HepG2 (cell line): ENCODE data around the gene CDC34. TPM values are rescaled to one million over a fixed set of nuclear protein-coding genes. Genes with fewer than 3 reads are reported as not detected.

Experiments used
- ATAC-seq: fragments of 200-7000 bp; cut with Tn5 transposase; 3 replicates; pipeline ENCODE4 v1.9.1; 2020; ENCODE audit warnings: mild to moderate bottlenecking, moderate library complexity
- BruUV-seq: library from RNA; stranded (reverse); fragments of 400-500 nt; replicated peaks from 2 replicates; lab custom pipeline; 2021; lab: Mats Ljungman, UMichigan
- CTCF ChIA-PET: fragments of 300-600 bp; formaldehyde crosslinking; extraction: SDS; loops from one replicate; lab custom pipeline; 2021; ENCODE audit warnings: low total read pairs, inconsistent platforms, low intra/inter-chr PET ratio; lab: Yijun Ruan, JAX
- POLR2A ChIA-PET: fragments of 350-600 bp; sonication (Branson Sonifier 250); formaldehyde crosslinking; loops from one replicate; lab custom pipeline; 2020; ENCODE audit warnings: antibody characterized with exemption, inconsistent platforms; lab: Yijun Ruan, JAX
- DNase-seq: peaks from one replicate; pipeline ENCODE4 v3.0.0-alpha.2; 2015; ENCODE audit warnings: low spot score
- FAIRE-seq: peaks from 3 replicates; lab custom pipeline; 2011; peaks lifted over from hg19 to GRCh38; lab: Jason Lieb, UNC
- H2AFZ ChIP-seq: one replicate; pipeline ENCODE4 v1.6.1; 2011; ENCODE audit warnings: low read length, inconsistent platforms
- H3K27ac ChIP-seq: fragments of 300-600 bp; 3 replicates; pipeline ENCODE4 v1.8.0; 2011; ENCODE audit warnings: mixed run types, mild to moderate bottlenecking, mixed read lengths, low read length, inconsistent platforms; ENCODE audit not compliant: insufficient read depth; ENCODE audit errors: extremely low read length
- H3K27me3 ChIP-seq, 2 experiments: fragments of 200-600 bp in 1 of 2; 2 replicates in 1 of 2; 3 replicates in 1 of 2; pipeline versions ENCODE4 v1.6.0 to v1.8.0; 2011; ENCODE audit warnings: low read length in 2 of 2, mild to moderate bottlenecking in 2 of 2, moderate library complexity in 2 of 2, inconsistent platforms in 1 of 2; ENCODE audit not compliant: insufficient read depth in 2 of 2, control insufficient read depth in 1 of 2
- H3K36me3 ChIP-seq, 2 experiments: fragments of 200-600 bp in 1 of 2; replicated peaks in 1 of 2; 2 replicates in 1 of 2; 3 replicates in 1 of 2; pipeline versions ENCODE4 v1.5.1 to v1.8.0; 2011; ENCODE audit warnings: low read length in 2 of 2, inconsistent platforms in 1 of 2; ENCODE audit not compliant: insufficient read depth in 2 of 2, control insufficient read depth in 1 of 2
- H3K4me1 ChIP-seq: 2 replicates; pipeline ENCODE4 v1.5.1; 2012; ENCODE audit warnings: low read length, inconsistent platforms; ENCODE audit not compliant: insufficient read depth
- H3K4me2 ChIP-seq: 2 replicates; pipeline ENCODE4 v1.6.0; 2011; ENCODE audit warnings: low read depth, low read length, inconsistent platforms
- H3K4me3 ChIP-seq, 3 experiments: fragments of 200-600 bp in 1 of 3; sonication (generic), shearing (Covaris generic) in 1 of 3; replicated peaks in 1 of 3; 2 replicates each; pipeline ENCODE4 v1.5.1; 2011 to 2016; ENCODE audit warnings: low read length in 3 of 3, inconsistent platforms in 2 of 3, low read depth in 2 of 3, mild to moderate bottlenecking in 2 of 3, control low read depth in 1 of 3, mixed read lengths in 1 of 3; ENCODE audit not compliant: insufficient read depth in 1 of 3
- H3K79me2 ChIP-seq: one replicate; pipeline ENCODE4 v1.6.1; 2011; ENCODE audit warnings: low read length, inconsistent platforms; ENCODE audit not compliant: insufficient read depth
- H3K9ac ChIP-seq: 2 replicates; pipeline ENCODE4 v1.6.0; 2011; ENCODE audit warnings: mild to moderate bottlenecking, low read depth, low read length, inconsistent platforms; ENCODE audit not compliant: insufficient read depth
- H3K9me3 ChIP-seq: 2 replicates; pipeline ENCODE4 v1.5.1; 2012; ENCODE audit warnings: mild to moderate bottlenecking, low read length
- H4K20me1 ChIP-seq: 2 replicates; pipeline ENCODE4 v1.6.0; 2011; ENCODE audit warnings: inconsistent platforms, mild to moderate bottlenecking, low read length, moderate library complexity; ENCODE audit not compliant: insufficient read depth
- CCDC6 ChIP-seq: sonication (generic); formaldehyde crosslinking; IDR thresholded peaks from 2 replicates; pipeline ENCODE4 v1.8.1; 2022; ENCODE audit warnings: mild to moderate bottlenecking, missing genetic modification reagents, moderate library complexity
- FOXA3 ChIP-seq: IDR thresholded peaks from 2 replicates; pipeline ENCODE4 v1.6.1; 2016; ENCODE audit warnings: missing genetic modification reagents, missing compliant biosample characterization
- MEF2D ChIP-seq: sonication (generic); formaldehyde crosslinking; IDR thresholded peaks from 2 replicates; pipeline ENCODE4 v1.5.1; 2020; ENCODE audit warnings: mild to moderate bottlenecking, missing genetic modification reagents
- RORA ChIP-seq: sonication (generic); formaldehyde crosslinking; IDR thresholded peaks from 2 replicates; pipeline ENCODE4 v1.5.0; 2020; ENCODE audit warnings: mild to moderate bottlenecking, missing genetic modification reagents, moderate library complexity
- SMAD9 ChIP-seq: sonication (generic); formaldehyde crosslinking; IDR thresholded peaks from 2 replicates; pipeline ENCODE4 v1.5.1; 2020; ENCODE audit warnings: mild to moderate bottlenecking, missing genetic modification reagents
- TARDBP ChIP-seq: sonication (generic); formaldehyde crosslinking; IDR thresholded peaks from 2 replicates; pipeline ENCODE4 v1.8.0; 2022; ENCODE audit warnings: mild to moderate bottlenecking, missing genetic modification reagents
- THAP7 ChIP-seq: sonication (generic); formaldehyde crosslinking; IDR thresholded peaks from 2 replicates; pipeline ENCODE4 v1.8.1; 2023; ENCODE audit warnings: mild to moderate bottlenecking, missing genetic modification reagents
- ZBTB33 ChIP-seq: sonication (generic); formaldehyde crosslinking; IDR thresholded peaks from 2 replicates; pipeline ENCODE4 v1.4.0; 2020; ENCODE audit warnings: missing genetic modification reagents
- ZFP82 ChIP-seq: sonication (generic); formaldehyde crosslinking; IDR thresholded peaks from 2 replicates; pipeline ENCODE4 v1.5.1; 2020; ENCODE audit warnings: mild to moderate bottlenecking, missing genetic modification reagents, borderline replicate concordance
- ZMYM3 ChIP-seq: sonication (generic); formaldehyde crosslinking; IDR thresholded peaks from 2 replicates; pipeline ENCODE4 v1.5.1; 2020; ENCODE audit warnings: mild to moderate bottlenecking, missing genetic modification reagents
- ZNF496 ChIP-seq: sonication (generic); formaldehyde crosslinking; IDR thresholded peaks from 2 replicates; pipeline ENCODE4 v1.8.1; 2023; ENCODE audit warnings: mild to moderate bottlenecking, moderate library complexity, missing genetic modification reagents; ENCODE audit not compliant: insufficient replicate concordance
- ZNF512 ChIP-seq: sonication (generic); formaldehyde crosslinking; IDR thresholded peaks from 2 replicates; pipeline ENCODE4 v1.4.0; 2020; ENCODE audit warnings: mild to moderate bottlenecking, missing genetic modification reagents
- ZNF619 ChIP-seq: sonication (generic); formaldehyde crosslinking; IDR thresholded peaks from 2 replicates; pipeline ENCODE4 v1.4.0; 2020; ENCODE audit warnings: mild to moderate bottlenecking, missing genetic modification reagents
- ZNF670 ChIP-seq: sonication (generic); formaldehyde crosslinking; IDR thresholded peaks from 2 replicates; pipeline ENCODE4 v1.8.0; 2022; ENCODE audit warnings: mild to moderate bottlenecking, missing genetic modification reagents, borderline replicate concordance
- ZNF674 ChIP-seq: sonication (generic); formaldehyde crosslinking; IDR thresholded peaks from 2 replicates; pipeline ENCODE4 v1.5.0; 2020; ENCODE audit warnings: low read depth, mild to moderate bottlenecking, missing genetic modification reagents
- ZNF772 ChIP-seq: sonication (generic); formaldehyde crosslinking; IDR thresholded peaks from 2 replicates; pipeline ENCODE4 v1.5.0; 2020; ENCODE audit warnings: mild to moderate bottlenecking, missing genetic modification reagents
- WGBS: methylation state at CpG from one replicate; pipeline ENCODE4 v1.1.6; 2017; ENCODE audit warnings: low lambda C conversion rate; 5-methylcytosine and 5-hydroxymethylcytosine counted together
- in situ Hi-C: cut with HindIII; loops from 2 replicates; pipeline ENCODE4 v1.10.0; 2017; ENCODE audit warnings: low pct_unique_long_range_greater_than_20kb; ENCODE audit not compliant: extremely low pct_ligation_motif_present
- intact Hi-C: fragments of 100-400 bp; cut with micrococcal nuclease; formaldehyde crosslinking; loops from one replicate; pipeline ENCODE4 v1.10.0; 2022; ENCODE audit not compliant: unreplicated experiment
- polyA plus RNA-seq, 8 experiments: library from polyadenylated mRNA; depleted of rRNA in 3 of 8; stranded (reverse) in 7 of 8; unstranded in 1 of 8; fragments of >200 nt; fragmentation: Illumina TruSeq in 4 of 8; extraction: Trizol in 4 of 8; gene quantifications; 2 replicates each; pipeline versions ENCODE4 v1.2.1 to v1.2.3, GENCODE V29; 2011 to 2016; ENCODE audit warnings: low read depth in 4 of 8, missing spikeins in 1 of 8, mixed read lengths in 1 of 8; ENCODE audit not compliant: insufficient read depth in 1 of 8
- total RNA-seq, 5 experiments: library from RNA; depleted of rRNA; stranded (reverse); fragments of >200 nt; fragmentation: Illumina TruSeq; extraction: Trizol; gene quantifications; 2 replicates each; pipeline ENCODE4 v1.2.3, GENCODE V29; 2016; ENCODE audit warnings: low read depth in 1 of 5

CDC34 gene
- total and polyA plus RNA-seq, 2 of the 13 experiments (the other 11 are each of a cell fraction or from before 2014, with no cell fraction given): 138 to 150 TPM

GRCh38 chr19:507286-508203 is 24.0 kb upstream of the CDC34 start, which contains the start of gene TPGS1 (continued):
- no peak for TF ChIP-seq ZNF512
- no peak for TF ChIP-seq ZNF674 (CRISPR knock-in tag)
- TF ChIP-seq MEF2D (CRISPR knock-in tag): no peak
- no peak for TF ChIP-seq RORA (CRISPR knock-in tag)

GRCh38 chr19:508204-509150 is 23.1 kb upstream of the CDC34 start:
- WGBS: 72% methylated on average over 23 of the region's 32 CpGs
- no peaks in the 10 kb centered on the region for H3K79me2 ChIP-seq
- H4K20me1 ChIP-seq: no peaks in the 10 kb centered on the region; the same call in 1 of the 2 replicates
- peak overlapping the region; percentile 93 to 99 (median 97) for H3K4me3 ChIP-seq
- intact Hi-C loops: no loop called here
- FAIRE-seq: no peak
- no peaks in the 10 kb centered on the region for H3K9me3 ChIP-seq
- in situ Hi-C loops: no loop called here
- ATAC-seq: no peak
- no peaks in the 10 kb centered on the region for H3K27me3 ChIP-seq
- no peak for DNase-seq
- H3K4me1 ChIP-seq: peaks cover 37% of the 10 kb centered on the region
- no peak overlapping the region for H2AFZ ChIP-seq
- no peak overlapping the region for H3K27ac ChIP-seq
- no peaks in the 10 kb centered on the region for H3K36me3 ChIP-seq
- ChIA-PET CTCF (interaction anchor here (0.8 kb wide), 1 partner anchor 13 kb away, joined by 3 read pairs; no protein-coding TSS in a partner anchor), POLR2A (interaction anchor here (0.8 to 2.8 kb wide), 3 partner anchors 13 to 23 kb away, joined by 3 to 33 read pairs (median 3); partner anchors contain the start of gene CDC34)
- H3K4me2 ChIP-seq: peak overlapping the region; percentile 82
- TSS peak; percentile 56 for BruUV-seq
- H3K9ac ChIP-seq: peak overlapping the region; percentile 93
- no peak for TF ChIP-seq ZMYM3
- TF ChIP-seq FOXA3 (CRISPR knock-in tag): no peak
- 0 out of 2 replicates have a peak, but pooled peaks have one; percentile 1 for TF ChIP-seq ZNF670 (CRISPR knock-in tag)
- TF ChIP-seq SMAD9 (CRISPR knock-in tag): no peak
- TF ChIP-seq ZBTB33 (CRISPR knock-in tag): 0 out of 2 replicates have a peak, but pooled peaks have one; percentile 8
- no peak for TF ChIP-seq THAP7 (CRISPR knock-in tag)
- TF ChIP-seq ZNF619 (CRISPR knock-in tag): no peak
- TF ChIP-seq CCDC6 (CRISPR knock-in tag): no peak
- no peak for TF ChIP-seq TARDBP (CRISPR knock-in tag)
- peak; percentile 44; the same call in 1 of the 2 replicates for TF ChIP-seq ZFP82
- no peak for TF ChIP-seq ZNF772 (CRISPR knock-in tag)
- TF ChIP-seq ZNF496 (CRISPR knock-in tag): no peak
